HL-60 (cell line): Measurements from ENCODE around the gene THSD7B.

Source experiments
- POLR2AphosphoS5 ChIP-seq: IDR thresholded peaks from 2 replicates; pipeline ENCODE4 v1.6.1; 2012; ENCODE audit warnings: low read depth
- TF ChIP-seq, protein P1 (sequence below): IDR thresholded peaks from one replicate; pipeline ENCODE4 v1.5.1; 2011; ENCODE audit warnings: low read length, control low read depth, inconsistent platforms; ENCODE audit not compliant: insufficient read depth

DNA sequence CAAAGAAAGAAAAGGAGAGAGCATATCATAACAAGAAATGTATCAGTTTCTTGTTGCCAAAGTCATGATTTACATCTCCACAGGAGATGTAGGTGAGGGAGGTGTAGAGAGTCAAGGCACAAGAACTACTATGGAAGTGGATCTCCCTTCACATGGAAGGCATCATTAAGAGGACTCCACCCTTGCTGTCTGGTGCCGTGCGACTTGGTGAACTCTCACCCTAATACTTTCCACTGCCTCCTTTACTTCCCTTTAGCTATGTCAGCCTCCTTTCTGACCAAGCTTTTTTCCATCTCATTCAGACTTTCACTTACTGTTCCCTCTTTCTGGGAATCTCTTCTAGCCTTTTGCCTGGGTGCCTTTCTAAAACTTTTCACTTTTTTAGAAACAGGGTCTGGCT, 490.0 kb downstream of the THSD7B start:
- TF ChIP-seq, protein P1, sequence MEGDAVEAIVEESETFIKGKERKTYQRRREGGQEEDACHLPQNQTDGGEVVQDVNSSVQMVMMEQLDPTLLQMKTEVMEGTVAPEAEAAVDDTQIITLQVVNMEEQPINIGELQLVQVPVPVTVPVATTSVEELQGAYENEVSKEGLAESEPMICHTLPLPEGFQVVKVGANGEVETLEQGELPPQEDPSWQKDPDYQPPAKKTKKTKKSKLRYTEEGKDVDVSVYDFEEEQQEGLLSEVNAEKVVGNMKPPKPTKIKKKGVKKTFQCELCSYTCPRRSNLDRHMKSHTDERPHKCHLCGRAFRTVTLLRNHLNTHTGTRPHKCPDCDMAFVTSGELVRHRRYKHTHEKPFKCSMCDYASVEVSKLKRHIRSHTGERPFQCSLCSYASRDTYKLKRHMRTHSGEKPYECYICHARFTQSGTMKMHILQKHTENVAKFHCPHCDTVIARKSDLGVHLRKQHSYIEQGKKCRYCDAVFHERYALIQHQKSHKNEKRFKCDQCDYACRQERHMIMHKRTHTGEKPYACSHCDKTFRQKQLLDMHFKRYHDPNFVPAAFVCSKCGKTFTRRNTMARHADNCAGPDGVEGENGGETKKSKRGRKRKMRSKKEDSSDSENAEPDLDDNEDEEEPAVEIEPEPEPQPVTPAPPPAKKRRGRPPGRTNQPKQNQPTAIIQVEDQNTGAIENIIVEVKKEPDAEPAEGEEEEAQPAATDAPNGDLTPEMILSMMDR: no peak
- TF ChIP-seq POLR2AphosphoS5: no peak
